Measurements from ENCODE around the gene PIGS.
"Not testable (repeated sequence)": the region's sequence is repeated elsewhere in the genome, so short reads cannot be mapped to it uniquely, and the experiment has no call there.

The PIGS gene

GRCh38 chr17:28528327-28529012 is 42.9 kb downstream of the PIGS start:
- no peak for DNase-seq

GRCh38 chr17:28527859-28528258 is 43.5 kb downstream of the PIGS start:
- DNase-seq = no peak

GRCh38 chr17:28527181-28527681 is 44.1 kb downstream of the PIGS start:
- no peak for DNase-seq

- DNase-seq = no peak
Measured at GRCh38 chr17:28526381-28526780, 44.9 kb downstream of the PIGS start.

- DNase-seq = no peak
Measured at GRCh38 chr17:28524476-28525424, 46.6 kb downstream of the PIGS start.

- no peak for DNase-seq
Measured at GRCh38 chr17:28523876-28524275, 47.4 kb downstream of the PIGS start.

GRCh38 chr17:28523186-28523585 is 48.1 kb downstream of the PIGS start:
- DNase-seq = no peak

GRCh38 chr17:28522281-28522680 is 49.0 kb downstream of the PIGS start:
- not testable (repeated sequence) for DNase-seq

- no peak for DNase-seq
Measured at GRCh38 chr17:28521311-28522085, 49.8 kb downstream of the PIGS start.

GRCh38 chr17:28520687-28521086 is 50.6 kb downstream of the PIGS start:
- DNase-seq = no peak

- DNase-seq = no peak
Measured at GRCh38 chr17:28519236-28519635, 52.1 kb downstream of the PIGS start.

- no peak for DNase-seq
Measured at GRCh38 chr17:28518578-28518977, 52.7 kb downstream of the PIGS start.

GRCh38 chr17:28518132-28518531 is 53.2 kb downstream of the PIGS start:
- DNase-seq = no peak

GRCh38 chr17:28515518-28515917 is 55.8 kb downstream of the PIGS start:
- DNase-seq = no peak

GRCh38 chr17:28514561-28515002 is 56.7 kb downstream of the PIGS start:
- no peak for DNase-seq

GRCh38 chr17:28513476-28513875 is 57.8 kb downstream of the PIGS start:
- no peak for DNase-seq

- no peak for DNase-seq
Measured at GRCh38 chr17:28511858-28512461, 59.4 kb downstream of the PIGS start.

GRCh38 chr17:28509789-28510188 is 61.5 kb downstream of the PIGS start:
- no peak for DNase-seq

- no peak for DNase-seq
Measured at GRCh38 chr17:28508211-28508724, 63.1 kb downstream of the PIGS start.

- DNase-seq = no peak
Measured at GRCh38 chr17:28507567-28508203, 63.6 kb downstream of the PIGS start.

GRCh38 chr17:28506763-28507487 is 64.4 kb downstream of the PIGS start:
- no peak for DNase-seq

Data from stimulated activated CD4-positive, alpha-beta T cell treated with anti-CD3 and anti-CD28 coated beads, Interleukin-15, amount 100 ng/mL, for 24 hours (primary cell).